K562 (cell line): ENCODE data around the gene NBEA. TPM values are rescaled to one million over a fixed set of nuclear protein-coding genes. Genes with fewer than 3 reads are reported as not detected.

Experiments
- ATAC-seq: fragments of 200-7000 bp; cut with Tn5 transposase; 3 replicates; pipeline ENCODE4 v1.9.1; 2020; ENCODE audit warnings: moderate library complexity
- BruUV-seq: library from RNA; stranded (reverse); fragments of 400-500 nt; replicated peaks from 2 replicates; lab custom pipeline; 2021; lab: Mats Ljungman, UMichigan
- CTCF ChIA-PET: fragments of 300-600 bp; formaldehyde crosslinking; extraction: SDS; loops from one replicate; lab custom pipeline; 2021; ENCODE audit warnings: low intra/inter-chr PET ratio; lab: Yijun Ruan, JAX
- POLR2A ChIA-PET: fragments of 300-600, 350-650 bp; sonication (Branson Sonifier 250); formaldehyde crosslinking; extraction: SDS; loops from one replicate; lab custom pipeline; 2021; ENCODE audit warnings: antibody characterized with exemption, inconsistent platforms; lab: Yijun Ruan, JAX
- DNase-seq, 4 experiments: peaks; one replicate each; pipeline versions ENCODE4 v3.0.0 to v3.0.0-alpha.2; 2011 to 2018; ENCODE audit warnings: low spot score in 3 of 4, mixed read lengths in 3 of 4; ENCODE audit errors: extremely low read depth in 1 of 4
- FAIRE-seq: peaks from 2 replicates; lab custom pipeline; 2011; peaks lifted over from hg19 to GRCh38; lab: Jason Lieb, UNC
- H2AFZ ChIP-seq: 2 replicates; pipeline ENCODE4 v1.6.0; 2011; ENCODE audit warnings: low read depth, low read length, control low read depth, inconsistent platforms
- H3K27ac ChIP-seq: fragments of 200-600 bp; 3 replicates; pipeline ENCODE4 v1.8.0; 2011; ENCODE audit warnings: low read depth, mild to moderate bottlenecking, control low read depth, inconsistent platforms, low read length, moderate library complexity, mixed read lengths; ENCODE audit errors: extremely low read depth
- H3K27me3 ChIP-seq, 2 experiments: fragments of 300-600 bp in 1 of 2; 2 replicates in 1 of 2; 3 replicates in 1 of 2; pipeline versions ENCODE4 v1.6.0 to v1.8.0; 2011; ENCODE audit warnings: inconsistent platforms in 2 of 2, low read length in 2 of 2, mild to moderate bottlenecking in 1 of 2, mixed read lengths in 1 of 2, moderate library complexity in 1 of 2; ENCODE audit not compliant: control insufficient read depth in 2 of 2, insufficient read depth in 2 of 2
- H3K36me3 ChIP-seq: fragments of 300-600 bp; 3 replicates; pipeline ENCODE4 v1.8.0; 2011; ENCODE audit warnings: mild to moderate bottlenecking, low read length, inconsistent platforms; ENCODE audit not compliant: control insufficient read depth, insufficient read depth
- H3K4me1 ChIP-seq, 2 experiments: fragments of 200-600 bp in 1 of 2; replicated peaks in 1 of 2; 2 replicates in 1 of 2; 3 replicates in 1 of 2; pipeline versions ENCODE4 v1.5.1 to v1.8.0; 2011; ENCODE audit warnings: inconsistent platforms in 2 of 2, low read length in 2 of 2, mild to moderate bottlenecking in 1 of 2, mixed read lengths in 1 of 2, moderate library complexity in 1 of 2; ENCODE audit not compliant: control insufficient read depth in 2 of 2, insufficient read depth in 2 of 2
- H3K4me2 ChIP-seq: 2 replicates; pipeline ENCODE4 v1.6.1; 2011; ENCODE audit warnings: low read length, control low read depth, inconsistent platforms, mixed read lengths; ENCODE audit not compliant: insufficient read depth
- H3K4me3 ChIP-seq: fragments of 200-600 bp; sonication (generic), shearing (Covaris generic); 2 replicates; pipeline ENCODE4 v1.5.1; 2016; ENCODE audit warnings: control low read depth, inconsistent platforms
- H3K79me2 ChIP-seq: fragments of 200-600 bp; 3 replicates; pipeline ENCODE4 v1.8.0; 2011; ENCODE audit warnings: low read length, inconsistent platforms; ENCODE audit not compliant: control insufficient read depth, insufficient read depth
- H3K9ac ChIP-seq, 2 experiments: 2 replicates each; pipeline versions ENCODE4 v1.6.0 to v1.6.1; 2011; ENCODE audit warnings: low read depth in 2 of 2, low read length in 2 of 2, control low read depth in 1 of 2, inconsistent platforms in 1 of 2, mild to moderate bottlenecking in 1 of 2, mixed read lengths in 1 of 2; ENCODE audit not compliant: insufficient read depth in 1 of 2
- H3K9me1 ChIP-seq: one replicate; pipeline ENCODE4 v1.6.0; 2011; ENCODE audit warnings: inconsistent platforms, mild to moderate bottlenecking, low read length, moderate library complexity; ENCODE audit not compliant: control insufficient read depth, insufficient read depth
- H3K9me3 ChIP-seq: replicated peaks from 2 replicates; pipeline ENCODE4 v1.5.1; 2011; ENCODE audit warnings: low read depth, low read length, inconsistent platforms; ENCODE audit not compliant: control insufficient read depth, insufficient read depth
- H4K20me1 ChIP-seq: replicated peaks from 2 replicates; pipeline ENCODE4 v1.6.1; 2011; ENCODE audit warnings: low read length, inconsistent platforms, mixed read lengths; ENCODE audit not compliant: control insufficient read depth, insufficient read depth
- C11orf30 ChIP-seq: fragments of 450-650 bp; IDR thresholded peaks from 2 replicates; pipeline ENCODE4 v1.6.1; 2016; ENCODE audit warnings: low read depth, mild to moderate bottlenecking
- EP400 ChIP-seq: fragments of 450-650 bp; IDR thresholded peaks from 2 replicates; pipeline ENCODE4 v1.6.1; 2017; ENCODE audit warnings: antibody characterized with exemption, mild to moderate bottlenecking, moderate library complexity
- ETV1 ChIP-seq: fragments of 450-650 bp; conservative IDR thresholded peaks from 2 replicates; pipeline ENCODE4 v1.6.1; 2016; ENCODE audit warnings: missing genetic modification characterization, control low read depth, low read depth, missing compliant biosample characterization
- GTF3C2 ChIP-seq: IDR thresholded peaks from 3 replicates; pipeline ENCODE4 v1.6.1; 2011; ENCODE audit warnings: borderline replicate concordance, mild to moderate bottlenecking, moderate library complexity; ENCODE audit not compliant: insufficient read length; ENCODE audit errors: extremely low read depth
- HMG20B ChIP-seq: fragments of 250-450 bp; sonication (Bioruptor Pico); IDR thresholded peaks from 2 replicates; pipeline ENCODE4 v1.5.0; 2021; ENCODE audit warnings: mild to moderate bottlenecking
- LEF1 ChIP-seq: fragments of 450-650 bp; IDR thresholded peaks from 2 replicates; pipeline ENCODE4 v1.6.1; 2016; ENCODE audit warnings: mild to moderate bottlenecking
- MEIS2 ChIP-seq: fragments of 450-650 bp; IDR thresholded peaks from 2 replicates; pipeline ENCODE4 v1.6.1; 2014; ENCODE audit warnings: mild to moderate bottlenecking; ENCODE audit not compliant: partially characterized antibody
- SOX6 ChIP-seq: fragments of 450-650 bp; IDR thresholded peaks from 2 replicates; pipeline ENCODE4 v1.6.1; 2014; ENCODE audit warnings: mild to moderate bottlenecking
- ZNF12 ChIP-seq: sonication (generic); formaldehyde crosslinking; IDR thresholded peaks from 2 replicates; pipeline ENCODE4 v1.4.0; 2020; ENCODE audit warnings: mild to moderate bottlenecking, missing genetic modification reagents
- WGBS: fragments of 100-300 bp; shearing (Covaris generic); methylation state at CpG from one replicate; pipeline ENCODE4 v1.1.6; 2016; ENCODE audit warnings: low coverage, mixed read lengths; ENCODE audit not compliant: insufficient coverage; ENCODE audit errors: missing lambda C conversion rate; 5-methylcytosine and 5-hydroxymethylcytosine counted together
- in situ Hi-C: fragments of 300-500 bp; cut with MboI; formaldehyde crosslinking; loops from 4 replicates; pipeline ENCODE4 v1.15.0; 2018; ENCODE audit warnings: inconsistent platforms, mixed read lengths
- intact Hi-C: fragments of 100-400 bp; cut with micrococcal nuclease; formaldehyde crosslinking; loops from 2 replicates; pipeline ENCODE4 v1.14.2; 2022
- polyA plus RNA-seq, 8 experiments: library from polyadenylated mRNA; depleted of rRNA in 4 of 8; stranded (reverse) in 5 of 8; unstranded in 3 of 8; fragments of >200 nt; fragmentation: Nextera tagmentation in 2 of 8; fragmentation: Illumina TruSeq in 1 of 8; extraction: Ambion mirVana in 2 of 8; extraction: Trizol in 1 of 8; gene quantifications; 2 replicates each; pipeline versions ENCODE4 v1.2.1 to v1.2.3, GENCODE V29; 2011 to 2014; ENCODE audit warnings: inconsistent platforms in 1 of 8, missing spikeins in 1 of 8
- total RNA-seq, 7 experiments: library from RNA; depleted of rRNA in 6 of 7; stranded (reverse); fragments of >200 nt in 6 of 7; fragmentation: Illumina TruSeq in 2 of 7; extraction: Trizol in 2 of 7; gene quantifications; 2 replicates each; pipeline versions ENCODE4 v1.2.1 to v1.2.3, GENCODE V29; 2011 to 2021; ENCODE audit warnings: low replicate concordance in 1 of 7

The NBEA gene
- total and polyA plus RNA-seq, 9 of the 15 experiments (the other 6 are each of a cell fraction or from before 2014, with no cell fraction given), result 0.03 to 0.94 (median 0.05) TPM; not detected in 2

GRCh38 chr13:35596321-35597030 is 654.4 kb downstream of the NBEA start:
- no peaks in the 10 kb centered on the region for H3K36me3 ChIP-seq
- WGBS, result 5% methylated on average over 5 of the region's 5 CpGs
- H3K4me2 ChIP-seq, result no peak overlapping the region
- H3K27me3 ChIP-seq, result no peaks in the 10 kb centered on the region
- H3K4me1 ChIP-seq, result no peaks in the 10 kb centered on the region
- intact Hi-C loops, result no loop called here
- CTCF ChIA-PET, result no interaction called here
- BruUV-seq, result no TSS peak
- in situ Hi-C loops, result no loop called here
- DNase-seq (no peak), FAIRE-seq (no peak), ATAC-seq (no peak)
- H3K4me3 ChIP-seq, result no peak overlapping the region
- H4K20me1 ChIP-seq, result no peaks in the 10 kb centered on the region
- no peaks in the 10 kb centered on the region for H3K9me1 ChIP-seq
- no peaks in the 10 kb centered on the region for H3K79me2 ChIP-seq
- H3K9ac ChIP-seq, result no peak overlapping the region
- H2AFZ ChIP-seq, result no peak overlapping the region
- POLR2A ChIA-PET, result no interaction called here
- no peak overlapping the region for H3K27ac ChIP-seq
- no peaks in the 10 kb centered on the region for H3K9me3 ChIP-seq
- TF ChIP-seq MEIS2 (no peak), SOX6 (no peak)

- H3K4me2 ChIP-seq, result no peak overlapping the region
- CTCF ChIA-PET, result no interaction called here
- no peak overlapping the region for H2AFZ ChIP-seq
- intact Hi-C loops, result no loop called here
- DNase-seq (no peak), ATAC-seq (no peak), FAIRE-seq (no peak)
- no peaks in the 10 kb centered on the region for H3K4me1 ChIP-seq
- H3K27me3 ChIP-seq, result no peaks in the 10 kb centered on the region
- H3K9me3 ChIP-seq, result no peaks in the 10 kb centered on the region
- TF ChIP-seq ZNF12 (CRISPR knock-in tag) (no peak), GTF3C2 (no peak), EP400 (no peak), ETV1 (tag) (no peak), C11orf30 (no peak), HMG20B (CRISPR knock-in tag) (no peak), LEF1 (no peak)
- no peaks in the 10 kb centered on the region for H3K9me1 ChIP-seq
- no peaks in the 10 kb centered on the region for H3K36me3 ChIP-seq
- POLR2A ChIA-PET, result no interaction called here
- H4K20me1 ChIP-seq, result no peaks in the 10 kb centered on the region
- no peak overlapping the region for H3K9ac ChIP-seq
- no peak overlapping the region for H3K4me3 ChIP-seq
- H3K27ac ChIP-seq, result no peak overlapping the region
- WGBS, result 0% methylated on average over 3 of the region's 3 CpGs
- BruUV-seq, result no TSS peak
- in situ Hi-C loops, result no loop called here
- no peaks in the 10 kb centered on the region for H3K79me2 ChIP-seq
These were observed 655.4 kb downstream of the NBEA start for GRCh38 chr13:35597451-35597850.
